ENCODE results near the gene WDCP.
"Not testable (repeated sequence)": the region's sequence is repeated elsewhere in the genome, so short reads cannot be mapped to it uniquely, and the experiment has no call there.

Gene WDCP

GRCh38 chr2:24050041-24050979, 3.1 kb upstream of the WDCP start:
- Histone ChIP-seq H3K4me3 (peak overlapping the region; percentile 72), H3K27ac (peak overlapping the region; percentile 50 to 63)
- no peak for DNase-seq (ENCODE audit: low spot score)
- no peak for TF ChIP-seq CTCF (IDR thresholded peaks at IDR 0.05)

- DNase-seq (ENCODE audit: low spot score): no peak
- Histone ChIP-seq H3K4me3 (peak within 1 kb of the TSS; percentile 72), H3K27ac (peak within 1 kb of the TSS; percentile 50 to 63)
- TF ChIP-seq CTCF (IDR thresholded peaks at IDR 0.05): no peak
These were observed 2.4 kb upstream of the WDCP start, which contains the start of gene FKBP1B for GRCh38 chr2:24049485-24050021. Gene FKBP1B, plus strand, starts transcription at chr2:24049741. Its CDS starts 109 bp downstream, at chr2:24049850.

DNA sequence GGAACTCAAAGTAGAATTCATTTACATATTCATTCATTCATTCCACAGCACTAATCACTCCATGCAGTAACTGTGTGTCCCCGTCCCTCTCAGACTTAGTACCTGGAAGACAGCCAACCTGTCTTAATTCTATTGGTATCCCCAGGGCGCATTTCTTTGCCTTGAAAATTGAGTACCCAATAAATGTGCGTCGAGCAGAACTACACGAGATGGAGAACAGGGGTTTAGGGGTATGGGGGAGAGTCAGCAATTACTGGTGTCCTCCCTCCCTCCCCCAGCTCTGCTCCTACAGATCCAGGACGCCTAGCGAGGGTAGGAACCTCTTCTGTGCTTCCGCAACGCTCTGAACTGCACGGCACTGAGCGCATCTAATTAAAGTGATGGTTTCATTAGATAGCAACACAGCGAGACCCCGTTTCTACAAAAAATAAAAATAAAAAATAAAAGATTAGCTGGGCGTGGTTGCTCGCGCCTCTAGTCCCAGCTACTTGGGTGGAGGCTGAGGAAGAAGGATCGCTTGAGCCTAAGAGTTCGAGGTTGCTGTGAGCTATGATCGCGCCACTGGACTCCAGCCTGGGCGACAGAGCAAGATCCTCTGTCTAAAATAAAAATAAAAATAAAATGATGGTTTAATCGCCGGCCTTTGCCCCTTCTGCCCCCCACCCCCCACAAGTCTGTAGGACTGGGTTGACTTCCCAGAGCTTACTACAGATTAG, 1.7 kb upstream of the WDCP start:
- H3K27ac ChIP-seq: no peak overlapping the region

DNA sequence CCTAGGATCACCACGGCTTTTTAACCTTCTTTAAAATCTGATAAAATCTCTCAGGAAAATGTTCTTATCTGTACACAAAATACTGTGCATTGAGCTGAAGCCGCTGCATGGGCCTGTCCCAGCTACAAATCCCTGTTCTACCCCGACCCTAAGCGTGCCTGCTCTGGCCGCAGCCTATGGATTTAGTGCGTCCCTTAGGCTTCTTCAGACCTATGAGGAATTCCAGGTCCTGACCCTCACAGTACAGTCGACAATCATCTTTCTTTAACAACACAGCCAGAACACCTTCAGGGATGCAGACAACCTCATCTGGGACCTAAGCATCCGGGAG, 477 bp upstream of the WDCP start:
- TF ChIP-seq CTCF (IDR thresholded peaks at IDR 0.05): no peak
- Histone ChIP-seq H3K27ac (no peak overlapping the region), H3K4me3 (peak overlapping the region; percentile 40)
- no peak for DNase-seq (ENCODE audit: low spot score)

More for the DNA sequence above, 1.7 kb upstream of the WDCP start:
- DNase-seq (ENCODE audit: low spot score): no peak
- no peak for TF ChIP-seq CTCF (IDR thresholded peaks at IDR 0.05)
- peak overlapping the region; percentile 72 for H3K4me3 ChIP-seq

- no peak for DNase-seq (ENCODE audit: low spot score)
- peak overlapping the region; percentile 81 for H3K4me3 ChIP-seq
- H3K27ac ChIP-seq: peak overlapping the region; percentile 29 to 88
- TF ChIP-seq CTCF (IDR thresholded peaks at IDR 0.05): no peak
These were observed 627 bp downstream of the WDCP start for GRCh38 chr2:24046599-24046929.

DNA sequence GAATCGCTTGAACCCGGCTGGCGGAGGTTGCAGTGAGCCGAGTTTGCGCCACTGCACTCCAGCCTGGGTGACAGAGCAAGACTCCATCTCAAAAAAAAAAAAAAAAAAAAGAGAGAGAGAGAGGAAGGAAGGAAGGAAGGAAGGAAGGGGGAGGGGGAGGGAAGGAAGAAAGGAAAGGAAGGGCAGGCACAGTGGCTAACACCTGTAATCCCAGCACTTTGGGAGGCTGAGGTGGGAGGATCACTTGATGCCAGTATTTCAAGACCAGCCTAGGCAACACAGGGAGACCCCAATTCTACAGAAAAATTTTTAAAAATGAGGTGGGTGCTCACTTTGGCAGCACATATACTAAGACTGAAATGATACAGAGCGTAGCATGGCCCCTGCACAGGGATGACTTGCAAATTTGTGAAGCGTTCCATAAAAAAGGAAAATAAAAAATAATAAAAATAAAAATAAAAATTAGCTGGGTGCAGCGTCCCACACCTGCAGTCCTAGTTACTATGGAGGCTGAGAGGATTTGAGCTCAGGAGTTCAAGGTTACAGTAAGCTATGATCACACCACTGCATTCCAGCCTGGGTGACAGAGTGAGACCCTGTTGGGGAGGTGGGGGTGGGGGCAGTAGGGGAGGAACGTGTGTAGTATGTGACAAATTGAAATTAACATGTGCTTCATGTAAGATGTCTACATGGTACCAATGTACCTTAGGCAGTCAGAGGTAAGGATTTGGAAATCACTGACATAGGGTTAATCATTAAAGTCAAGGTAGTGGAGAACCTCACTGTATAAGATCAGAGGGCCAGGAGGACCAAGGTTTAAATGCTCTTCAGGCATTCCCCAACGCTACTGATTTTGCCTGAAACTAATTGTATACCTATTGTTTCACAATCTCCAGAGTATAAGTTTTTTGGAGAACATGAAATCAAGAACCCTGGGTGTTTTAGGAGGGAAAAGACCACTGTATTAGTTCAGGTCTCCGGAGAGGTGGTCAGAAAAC, 1.4 kb downstream of the WDCP start:
- Histone ChIP-seq H3K27ac (no peak overlapping the region), H3K4me3 (peak overlapping the region; percentile 81)
- TF ChIP-seq CTCF (IDR thresholded peaks at IDR 0.05): no peak
- no peak for DNase-seq (ENCODE audit: low spot score)

GRCh38 chr2:24043133-24043532, 4.1 kb downstream of the WDCP start:
- DNase-seq (ENCODE audit: low spot score); H3K4me3 ChIP-seq; H3K27ac ChIP-seq: not testable (repeated sequence)

Measured in coronary artery (tissue), 2 donors.